Caki2 (cell line): ENCODE data around the gene UMODL1. TPM values are rescaled to one million over a fixed set of nuclear protein-coding genes. Genes with fewer than 3 reads are reported as not detected.

Experiments
- DNase-seq: peaks from one replicate; pipeline ENCODE4 v3.0.0-alpha.2; 2015; ENCODE audit warnings: low read depth
- in situ Hi-C: cut with HindIII; loops from 2 replicates; pipeline ENCODE4 v1.10.0; 2016; ENCODE audit warnings: low sequenced_read_pairs, low pct_unique_long_range_greater_than_20kb, mixed read lengths
- total RNA-seq: library from RNA; depleted of rRNA; stranded (reverse); fragments of >200 nt; shearing (Covaris generic); gene quantifications from 2 replicates; pipeline ENCODE4 v1.2.3, GENCODE V29; 2014; ENCODE audit warnings: low replicate concordance

The UMODL1 gene
- total RNA-seq, 1 experiment from 2014 or later = not detected

GRCh38 chr21:42117229-42117966 is 46.3 kb downstream of the UMODL1 start:
- peak; percentile 79 for DNase-seq
- in situ Hi-C loops = no loop called here

- in situ Hi-C loops = no loop called here
- DNase-seq = no peak
These were observed 47.1 kb downstream of the UMODL1 start for GRCh38 chr21:42117967-42118780.

- in situ Hi-C loops = no loop called here
- no peak for DNase-seq
These were observed 47.8 kb downstream of the UMODL1 start for GRCh38 chr21:42118901-42119300.

- in situ Hi-C loops = no loop called here
- DNase-seq = no peak
These were observed 49.2 kb downstream of the UMODL1 start for GRCh38 chr21:42120101-42120902.

- no peak for DNase-seq
- in situ Hi-C loops = no loop called here
These were observed 49.9 kb downstream of the UMODL1 start for GRCh38 chr21:42120903-42121535.

- peak; percentile 12 for DNase-seq
- in situ Hi-C loops = no loop called here
These were observed 50.7 kb downstream of the UMODL1 start for GRCh38 chr21:42121794-42122193.

GRCh38 chr21:42122398-42122797 is 51.3 kb downstream of the UMODL1 start:
- in situ Hi-C loops = no loop called here
- no peak for DNase-seq

GRCh38 chr21:42122808-42123207 is 51.7 kb downstream of the UMODL1 start:
- DNase-seq = no peak
- in situ Hi-C loops = no loop called here

GRCh38 chr21:42123219-42123908 is 52.2 kb downstream of the UMODL1 start:
- DNase-seq = no peak
- in situ Hi-C loops = no loop called here

- in situ Hi-C loops = no loop called here
- DNase-seq = no peak
These were observed 53.0 kb downstream of the UMODL1 start for GRCh38 chr21:42124081-42124480.

GRCh38 chr21:42124826-42125570 is 53.9 kb downstream of the UMODL1 start:
- no peak for DNase-seq
- in situ Hi-C loops = no loop called here

GRCh38 chr21:42125571-42126544 is 54.7 kb downstream of the UMODL1 start:
- in situ Hi-C loops = no loop called here
- no peak for DNase-seq

- in situ Hi-C loops = no loop called here
- DNase-seq = no peak
These were observed 56.3 kb downstream of the UMODL1 start for GRCh38 chr21:42127164-42128150.

GRCh38 chr21:42129300-42130266 is 58.5 kb downstream of the UMODL1 start:
- DNase-seq = no peak
- in situ Hi-C loops = no loop called here
